ENCODE results near the gene FHOD3.

The FHOD3 gene

GRCh38 chr18:36296650-36297416, 680 bp upstream of the FHOD3 start:
- no peak for DNase-seq (ENCODE audit: low read depth in 2 of 2)

GRCh38 chr18:36298126-36298741, 721 bp downstream of the FHOD3 start:
- DNase-seq (ENCODE audit: low read depth in 2 of 2), result no peak

- DNase-seq (ENCODE audit: low read depth in 2 of 2), result no peak
These were observed 1.5 kb downstream of the FHOD3 start for GRCh38 chr18:36299015-36299414.

GRCh38 chr18:36300211-36300610, 2.7 kb downstream of the FHOD3 start:
- no peak for DNase-seq (ENCODE audit: low read depth in 2 of 2)

- no peak for DNase-seq (ENCODE audit: low read depth in 2 of 2)
These were observed 4.4 kb downstream of the FHOD3 start for GRCh38 chr18:36301884-36302283.

- DNase-seq (ENCODE audit: low read depth in 2 of 2), result no peak
These were observed 5.2 kb downstream of the FHOD3 start for GRCh38 chr18:36302676-36303075.

- no peak for DNase-seq (ENCODE audit: low read depth in 2 of 2)
These were observed 5.8 kb downstream of the FHOD3 start for GRCh38 chr18:36303211-36303844.

GRCh38 chr18:36304723-36305122, 7.2 kb downstream of the FHOD3 start:
- DNase-seq (ENCODE audit: low read depth in 2 of 2), result no peak

- no peak for DNase-seq (ENCODE audit: low read depth in 2 of 2)
These were observed 7.9 kb downstream of the FHOD3 start for GRCh38 chr18:36305375-36305774.

- DNase-seq (ENCODE audit: low read depth in 2 of 2), result no peak
These were observed 10.0 kb downstream of the FHOD3 start for GRCh38 chr18:36307513-36307912.

- no peak for DNase-seq (ENCODE audit: low read depth in 2 of 2)
These were observed 11.4 kb downstream of the FHOD3 start for GRCh38 chr18:36308711-36309435.

- no peak for DNase-seq (ENCODE audit: low read depth in 2 of 2)
These were observed 12.2 kb downstream of the FHOD3 start for GRCh38 chr18:36309436-36310391.

- DNase-seq (ENCODE audit: low read depth in 2 of 2), result no peak
These were observed 13.6 kb downstream of the FHOD3 start for GRCh38 chr18:36311026-36311570.

GRCh38 chr18:36312806-36313395, 15.4 kb downstream of the FHOD3 start:
- no peak for DNase-seq (ENCODE audit: low read depth in 2 of 2)

GRCh38 chr18:36314098-36314497, 16.6 kb downstream of the FHOD3 start:
- DNase-seq (ENCODE audit: low read depth in 2 of 2), result no peak

GRCh38 chr18:36314754-36315153, 17.2 kb downstream of the FHOD3 start:
- no peak for DNase-seq (ENCODE audit: low read depth in 2 of 2)

GRCh38 chr18:36315736-36316135, 18.2 kb downstream of the FHOD3 start:
- no peak for DNase-seq (ENCODE audit: low read depth in 2 of 2)

- no peak for DNase-seq (ENCODE audit: low read depth in 2 of 2)
These were observed 18.7 kb downstream of the FHOD3 start for GRCh38 chr18:36316246-36316645.

GRCh38 chr18:36321658-36322407, 24.3 kb downstream of the FHOD3 start:
- no peak for DNase-seq (ENCODE audit: low read depth in 2 of 2)

GRCh38 chr18:36322408-36322728, 24.9 kb downstream of the FHOD3 start:
- no peak for DNase-seq (ENCODE audit: low read depth in 2 of 2)

All from stimulated activated CD8-positive, alpha-beta memory T cell treated with anti-CD3 and anti-CD28 coated beads, Interleukin-7, amount 100 ng/mL, for 4 hours (primary cell).